Renal pelvis (tissue), 4 donors: ENCODE data around the gene LRTM2. TPM values are rescaled to one million over a fixed set of nuclear protein-coding genes. Genes with fewer than 3 reads are reported as not detected.

Experiments
- DNase-seq: peaks from one replicate; pipeline ENCODE4 v3.0.0-alpha.2; 2013
- polyA plus RNA-seq, 3 donors: library from polyadenylated mRNA; unstranded; fragments of 120-200 nt; gene quantifications; one replicate each; pipeline ENCODE4 v1.2.1, GENCODE V29; 2013; ENCODE audit not compliant: insufficient read length in 3 of 3

Gene LRTM2
- polyA plus RNA-seq, 3 donors = 0.13 to 0.75 (median 0.67) TPM

GRCh38 chr12:1883513-1883912, 63.1 kb downstream of the LRTM2 start:
- DNase-seq = no peak

DNA sequence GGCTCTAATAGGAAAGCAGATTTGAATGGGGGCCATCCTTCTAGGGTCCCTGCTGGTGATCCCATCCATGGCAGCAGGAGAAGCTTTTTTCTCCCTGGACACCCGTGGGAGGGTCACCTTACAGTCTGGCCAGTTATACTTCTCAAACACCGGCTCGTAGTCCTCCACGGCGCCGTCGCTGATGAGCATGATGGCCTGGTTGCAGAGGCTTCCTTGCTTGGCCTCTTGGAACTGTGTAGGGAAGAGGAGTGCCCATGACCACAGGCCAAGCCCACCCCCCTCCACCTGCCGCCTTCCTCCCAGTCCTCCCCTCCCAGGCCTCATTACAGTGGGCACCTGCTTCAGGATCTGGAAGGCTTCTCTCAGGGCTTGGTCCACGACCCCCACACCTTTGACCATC, 64.3 kb downstream of the LRTM2 start:
- DNase-seq = no peak

DNA sequence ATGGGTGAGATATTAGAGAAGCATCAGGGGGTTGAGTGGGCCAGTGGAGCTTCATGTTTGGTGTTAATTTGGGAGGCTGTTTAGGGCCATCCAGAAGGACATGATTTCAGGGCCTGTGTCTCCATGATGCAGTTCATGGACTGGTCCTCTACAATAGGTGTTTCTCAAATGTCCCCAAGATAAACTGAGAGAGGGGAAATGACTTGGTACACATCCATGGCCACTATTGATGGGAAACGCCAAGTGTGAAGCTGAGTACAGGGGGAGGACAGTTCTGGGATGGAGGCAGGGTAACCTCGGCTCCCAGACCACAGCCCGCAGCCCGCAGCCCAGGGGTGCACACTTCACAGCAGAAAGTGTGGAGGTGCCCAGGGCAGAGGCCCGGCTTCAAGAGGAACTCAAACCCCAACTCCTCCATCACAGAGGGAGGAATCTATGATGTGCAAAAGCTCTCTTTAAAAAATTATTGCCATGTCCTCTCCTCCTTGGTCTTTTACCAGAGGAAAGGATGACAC, 64.8 kb downstream of the LRTM2 start:
- no peak for DNase-seq

DNA sequence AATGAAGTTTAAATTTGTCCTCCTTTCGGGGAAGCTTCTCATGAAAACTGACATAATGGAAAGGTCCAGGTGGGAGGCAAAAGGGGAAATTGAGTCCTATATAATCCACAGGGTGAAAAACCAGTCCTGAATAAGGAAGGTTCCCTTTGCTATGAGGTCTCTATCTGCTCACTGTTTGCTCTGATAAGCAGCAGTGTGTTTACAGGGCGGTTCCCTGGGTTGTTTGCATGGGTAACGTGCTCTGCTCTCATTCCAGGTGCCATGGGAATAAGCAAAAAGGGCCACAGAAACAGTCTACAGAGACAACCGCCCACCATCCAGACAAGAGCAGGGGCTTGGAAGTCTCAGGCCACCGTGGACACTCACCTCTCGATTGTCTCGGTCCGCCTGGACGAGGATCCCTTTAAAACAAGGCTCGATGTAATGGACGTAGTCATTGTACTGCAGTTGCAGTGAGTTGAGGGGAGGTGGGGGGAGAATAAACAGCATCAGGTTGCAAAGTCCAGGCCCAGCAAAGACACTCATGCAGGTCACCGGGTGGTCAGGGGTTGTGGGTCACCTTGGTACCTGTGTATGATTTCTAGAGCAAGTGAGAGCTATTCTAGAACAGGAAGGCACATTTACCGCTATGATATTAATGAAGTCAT, 65.4 kb downstream of the LRTM2 start:
- DNase-seq = no peak

Other genes with a start within 250 kb of the LRTM2 start
- 10 to 100 TPM; 11.0 to 17.2 (median 14.6) TPM for gene FBXL14, start 226.0 kb upstream of the LRTM2 start, polyA plus RNA-seq
- 1 to 10 TPM; 5.6 to 8.1 (median 6.4) TPM for gene WNT5B, start 191.3 kb upstream of the LRTM2 start, polyA plus RNA-seq
- gene ADIPOR2, start 129.5 kb upstream of the LRTM2 start, polyA plus RNA-seq = 10 to 100 TPM; 45.7 to 47.4 (median 46.3) TPM
- 1 to 10 TPM; 2.0 to 3.0 (median 2.7) TPM for gene CACNA2D4, start 98.1 kb downstream of the LRTM2 start, polyA plus RNA-seq
- 10 to 100 TPM; 28.1 to 29.4 (median 28.3) TPM for gene DCP1B, start 183.9 kb downstream of the LRTM2 start, polyA plus RNA-seq
- gene CACNA1C, start 232.4 kb downstream of the LRTM2 start, polyA plus RNA-seq = 10 to 100 TPM in 1 of 3 donors, 1 to 10 TPM in 2; 7.1 to 12.2 (median 10.0) TPM